HEK293 (cell line): ENCODE data around the gene ZBTB18.

ENCODE experiments used
- HOXA7 ChIP-seq: sonication (generic); formaldehyde crosslinking; IDR thresholded peaks from 2 replicates; pipeline ENCODE4 v1.8.1; 2022; ENCODE audit warnings: missing genetic modification reagents, borderline replicate concordance
- KLF17 ChIP-seq: fragments of 450-650 bp; formaldehyde crosslinking; IDR thresholded peaks from 2 replicates; pipeline ENCODE4 v1.5.1; 2016; ENCODE audit warnings: missing biosample characterization, missing genetic modification characterization
- KLF9 ChIP-seq: fragments of 450-650 bp; formaldehyde crosslinking; IDR thresholded peaks from 2 replicates; pipeline ENCODE4 v1.5.1; 2016; ENCODE audit warnings: missing biosample characterization, missing genetic modification characterization, low read depth
- MEIS1 ChIP-seq: sonication (generic); formaldehyde crosslinking; IDR thresholded peaks from 2 replicates; pipeline ENCODE4 v1.8.1; 2022; ENCODE audit warnings: missing genetic modification reagents, mild to moderate bottlenecking, borderline replicate concordance
- PBX3 ChIP-seq: sonication (generic); formaldehyde crosslinking; IDR thresholded peaks from 2 replicates; pipeline ENCODE4 v1.8.1; 2022; ENCODE audit warnings: mild to moderate bottlenecking, moderate library complexity, missing genetic modification reagents
- PRDM4 ChIP-seq: fragments of 450-650 bp; formaldehyde crosslinking; IDR thresholded peaks from 2 replicates; pipeline ENCODE4 v1.5.1; 2017; ENCODE audit warnings: missing biosample characterization, missing genetic modification characterization
- SETDB1 ChIP-seq: IDR thresholded peaks from one replicate; pipeline ENCODE4 v1.6.1; 2017; ENCODE audit warnings: mild to moderate bottlenecking, low read length, moderate library complexity, mixed read lengths; ENCODE audit not compliant: insufficient read length
- ZBTB10 ChIP-seq: fragments of 450-650 bp; formaldehyde crosslinking; IDR thresholded peaks from 2 replicates; pipeline ENCODE4 v1.5.1; 2016; ENCODE audit warnings: missing biosample characterization, missing genetic modification characterization
- ZBTB17 ChIP-seq: fragments of 450-650 bp; formaldehyde crosslinking; IDR thresholded peaks from 2 replicates; pipeline ENCODE4 v1.5.1; 2016; ENCODE audit warnings: missing biosample characterization, missing genetic modification characterization
- ZBTB44 ChIP-seq: fragments of 450-650 bp; IDR thresholded peaks from 2 replicates; pipeline ENCODE4 v1.5.1; 2018; ENCODE audit warnings: missing biosample characterization, mild to moderate bottlenecking, missing genetic modification characterization
- ZNF112 ChIP-seq: fragments of 450-650 bp; formaldehyde crosslinking; IDR thresholded peaks from 2 replicates; pipeline ENCODE4 v1.5.0; 2017; ENCODE audit warnings: missing biosample characterization, missing genetic modification characterization
- ZNF148 ChIP-seq: fragments of 450-650 bp; formaldehyde crosslinking; IDR thresholded peaks from 2 replicates; pipeline ENCODE4 v1.5.0; 2017; ENCODE audit warnings: missing biosample characterization, missing genetic modification characterization, borderline replicate concordance
- ZNF174 ChIP-seq: fragments of 450-650 bp; formaldehyde crosslinking; IDR thresholded peaks from 2 replicates; pipeline ENCODE4 v1.5.0; 2017; ENCODE audit warnings: missing biosample characterization, mild to moderate bottlenecking, missing genetic modification characterization
- ZNF2 ChIP-seq: fragments of 450-650 bp; formaldehyde crosslinking; IDR thresholded peaks from 2 replicates; pipeline ENCODE4 v1.5.1; 2016; ENCODE audit warnings: missing biosample characterization, missing genetic modification characterization
- ZNF324 ChIP-seq: fragments of 450-650 bp; formaldehyde crosslinking; IDR thresholded peaks from 2 replicates; pipeline ENCODE4 v1.5.1; 2016; ENCODE audit warnings: missing biosample characterization, missing genetic modification characterization
- ZNF398 ChIP-seq: fragments of 450-650 bp; formaldehyde crosslinking; IDR thresholded peaks from 2 replicates; pipeline ENCODE4 v1.5.1; 2017; ENCODE audit warnings: missing biosample characterization, missing genetic modification characterization
- ZNF426 ChIP-seq: fragments of 450-650 bp; formaldehyde crosslinking; IDR thresholded peaks from 2 replicates; pipeline ENCODE4 v1.5.1; 2017; ENCODE audit warnings: missing biosample characterization, missing genetic modification characterization, mild to moderate bottlenecking, inconsistent platforms, moderate library complexity
- ZNF621 ChIP-seq: fragments of 450-650 bp; formaldehyde crosslinking; IDR thresholded peaks from 2 replicates; pipeline ENCODE4 v1.5.1; 2017; ENCODE audit warnings: missing biosample characterization, missing genetic modification characterization
- ZNF624 ChIP-seq: fragments of 450-650 bp; formaldehyde crosslinking; IDR thresholded peaks from 2 replicates; pipeline ENCODE4 v1.5.1; 2017; ENCODE audit warnings: missing biosample characterization, missing genetic modification characterization
- ZNF660 ChIP-seq: fragments of 450-650 bp; IDR thresholded peaks from 2 replicates; pipeline ENCODE4 v1.5.1; 2018; ENCODE audit warnings: missing biosample characterization, mild to moderate bottlenecking, missing genetic modification characterization
- ZNF670 ChIP-seq: fragments of 450-650 bp; formaldehyde crosslinking; IDR thresholded peaks from 2 replicates; pipeline ENCODE4 v1.5.1; 2016; ENCODE audit warnings: missing biosample characterization, missing genetic modification characterization, low read depth
- ZNF701 ChIP-seq: fragments of 450-650 bp; formaldehyde crosslinking; IDR thresholded peaks from 2 replicates; pipeline ENCODE4 v1.5.1; 2016; ENCODE audit warnings: missing biosample characterization, missing genetic modification characterization
- ZNF777 ChIP-seq: fragments of 450-650 bp; formaldehyde crosslinking; IDR thresholded peaks from 2 replicates; pipeline ENCODE4 v1.5.1; 2017; ENCODE audit warnings: missing biosample characterization, missing genetic modification characterization, borderline replicate concordance
- ZNF792 ChIP-seq: fragments of 450-650 bp; formaldehyde crosslinking; IDR thresholded peaks from 2 replicates; pipeline ENCODE4 v1.5.1; 2016; ENCODE audit warnings: missing biosample characterization, missing genetic modification characterization
- ZSCAN5A ChIP-seq: fragments of 450-650 bp; formaldehyde crosslinking; IDR thresholded peaks from 2 replicates; pipeline ENCODE4 v1.5.1; 2016; ENCODE audit warnings: missing biosample characterization, missing genetic modification characterization

ZBTB18 gene

GRCh38 chr1:244047621-244048255 lies 3.3 kb upstream of the ZBTB18 start (continued):
- no peak for TF ChIP-seq HOXA7
- peak; percentile 98 for TF ChIP-seq ZBTB10
- TF ChIP-seq ZNF324 (tag by site-specific recombination) = peak; percentile 90
- TF ChIP-seq ZNF621 = no peak
- TF ChIP-seq ZBTB44 (tag by site-specific recombination) = no peak
- no peak for TF ChIP-seq PBX3 (CRISPR knock-in tag)
- no peak for TF ChIP-seq ZNF701
- TF ChIP-seq ZNF670 = no peak
- no peak for TF ChIP-seq ZNF112 (tag by site-specific recombination)
- TF ChIP-seq ZNF777 (tag by site-specific recombination) = no peak
- peak; percentile 87 for TF ChIP-seq ZNF792
- TF ChIP-seq ZNF398 (tag by site-specific recombination) = no peak
- TF ChIP-seq ZBTB17 (tag by site-specific recombination) = peak; percentile 96
- TF ChIP-seq ZNF148 (tag by site-specific recombination) = no peak
- TF ChIP-seq KLF17 (tag by site-specific recombination) = peak; percentile 96
- TF ChIP-seq KLF9 (tag by site-specific recombination) = no peak; the same call in 1 of the 2 replicates
- TF ChIP-seq ZNF624 (tag by site-specific recombination) = no peak
- no peak for TF ChIP-seq SETDB1
- TF ChIP-seq ZNF2 (tag by site-specific recombination) = peak; percentile 96
- 0 out of 2 replicates have a peak, but pooled peaks have one; percentile 48 for TF ChIP-seq ZSCAN5A (tag by site-specific recombination)
- no peak for TF ChIP-seq ZNF174 (tag by site-specific recombination)
- TF ChIP-seq MEIS1 = no peak
- no peak for TF ChIP-seq PRDM4 (tag by site-specific recombination)
- TF ChIP-seq ZNF660 (tag by site-specific recombination) = peak; percentile 86
- TF ChIP-seq ZNF426 (tag by site-specific recombination) = no peak
